ENCODE results near the gene OR52K1. TPM values are rescaled to one million over a fixed set of nuclear protein-coding genes. Genes with fewer than 3 reads are reported as not detected.
"Not testable (repeated sequence)": the region's sequence is repeated elsewhere in the genome, so short reads cannot be mapped to it uniquely, and the experiment has no call there.

The OR52K1 gene
- total RNA-seq, 4 donors from 2014 or later = 0.11 TPM; not detected in 3

- Histone ChIP-seq H3K27me3 (no peaks in the 10 kb centered on the region), H3K4me1 (no peaks in the 10 kb centered on the region), H3K9me3 (no peaks in the 10 kb centered on the region), H3K4me3 (no peak overlapping the region), H3K27ac (replicated peaks in 1 of 4) (no peak overlapping the region), H3K36me3 (no peaks in the 10 kb centered on the region)
- 82% methylated on average over 4 of the region's 4 CpGs for WGBS
- no peak for TF ChIP-seq CTCF (IDR thresholded peaks at IDR 0.05)
- TF ChIP-seq POLR2AphosphoS5 (IDR thresholded peaks at IDR 0.05) = no peak
- no peak for TF ChIP-seq EP300 (IDR thresholded peaks at IDR 0.05)
- TF ChIP-seq POLR2A (IDR thresholded peaks at IDR 0.05; ENCODE audit: low read depth) = no peak
- intact Hi-C loops (cut with DNase I) = no loop called here
- DNase-seq (ENCODE audit: extremely low spot score) = no peak
Measured at GRCh38 chr11:4484310-4484709, 1.9 kb downstream of the OR52K1 start.

- H3K4me1 ChIP-seq; H3K9me3 ChIP-seq; H3K27me3 ChIP-seq; DNase-seq (ENCODE audit: extremely low spot score); H3K4me3 ChIP-seq; H3K27ac ChIP-seq (replicated peaks in 1 of 4); intact Hi-C loops (cut with DNase I); H3K36me3 ChIP-seq: not testable (repeated sequence)
- 62% methylated on average over 2 of the region's 2 CpGs for WGBS
Measured at GRCh38 chr11:4491405-4491804, 9.0 kb downstream of the OR52K1 start.

- TF ChIP-seq EP300 (IDR thresholded peaks at IDR 0.05) = no peak
- TF ChIP-seq POLR2AphosphoS5 (IDR thresholded peaks at IDR 0.05) = no peak
- TF ChIP-seq POLR2A (IDR thresholded peaks at IDR 0.05; ENCODE audit: low read depth) = no peak
- no peak for TF ChIP-seq CTCF (IDR thresholded peaks at IDR 0.05)
- intact Hi-C loops (cut with DNase I) = no loop called here
- H3K27ac ChIP-seq (replicated peaks in 1 of 4) = no peak overlapping the region
- peaks cover 0 to 16% (median 11%) of the 10 kb centered on the region in 4 donors for H3K4me1 ChIP-seq
- no peaks in the 10 kb centered on the region for H3K27me3 ChIP-seq
- no peak for DNase-seq (ENCODE audit: extremely low spot score)
- H3K9me3 ChIP-seq = no peaks in the 10 kb centered on the region
- no peak overlapping the region for H3K4me3 ChIP-seq
- WGBS = 82% methylated on average over 4 of the region's 4 CpGs
- H3K36me3 ChIP-seq = no peaks in the 10 kb centered on the region
Measured at GRCh38 chr11:4491878-4492606, 9.6 kb downstream of the OR52K1 start.

GRCh38 chr11:4493480-4493818 lies 11.0 kb downstream of the OR52K1 start:
- intact Hi-C loops (cut with DNase I) = loop anchor here (1.0 kb wide), 1 partner anchor 306 kb away; no protein-coding TSS in a partner anchor
- no peaks in the 10 kb centered on the region for H3K27me3 ChIP-seq
- WGBS = 47% methylated on average over 5 of the region's 5 CpGs
- no peaks in the 10 kb centered on the region for H3K9me3 ChIP-seq
- H3K36me3 ChIP-seq = no peaks in the 10 kb centered on the region
- TF ChIP-seq POLR2AphosphoS5 (IDR thresholded peaks at IDR 0.05) = no peak
- no peak for TF ChIP-seq POLR2A (IDR thresholded peaks at IDR 0.05; ENCODE audit: low read depth)
- no peak for TF ChIP-seq CTCF (IDR thresholded peaks at IDR 0.05)
- H3K27ac ChIP-seq (replicated peaks in 1 of 4) = no peak overlapping the region
- H3K4me3 ChIP-seq = no peak overlapping the region
- DNase-seq (ENCODE audit: extremely low spot score) = no peak
- peaks cover 0 to 18% (median 13%) of the 10 kb centered on the region in 4 donors for H3K4me1 ChIP-seq

GRCh38 chr11:4495487-4495886 lies 13.0 kb downstream of the OR52K1 start:
- DNase-seq (ENCODE audit: extremely low spot score) = no peak
- WGBS = 56% methylated on average over 7 of the region's 7 CpGs
- intact Hi-C loops (cut with DNase I) = no loop called here

More at GRCh38 chr11:4495487-4495886, 13.0 kb downstream of the OR52K1 start:
- H3K4me1 ChIP-seq = peaks cover 0 to 18% (median 13%) of the 10 kb centered on the region in 4 donors
- no peak for TF ChIP-seq POLR2AphosphoS5 (IDR thresholded peaks at IDR 0.05)
- TF ChIP-seq CTCF (IDR thresholded peaks at IDR 0.05) = no peak
- no peak for TF ChIP-seq EP300 (IDR thresholded peaks at IDR 0.05)
- no peak for TF ChIP-seq POLR2A (IDR thresholded peaks at IDR 0.05; ENCODE audit: low read depth)
- H3K27ac ChIP-seq (replicated peaks in 1 of 4) = no peak overlapping the region
- H3K27me3 ChIP-seq = no peaks in the 10 kb centered on the region
- no peaks in the 10 kb centered on the region for H3K36me3 ChIP-seq
- no peaks in the 10 kb centered on the region for H3K9me3 ChIP-seq
- no peak overlapping the region for H3K4me3 ChIP-seq

All from esophagus muscularis mucosa (tissue), 4 donors.